Body of pancreas (tissue), 4 donors: ENCODE data around the gene FIBIN. TPM values are rescaled to one million over a fixed set of nuclear protein-coding genes. Genes with fewer than 3 reads are reported as not detected.
A peak's percentile ranks its signal among the peaks of the same experiment; 100 is the strongest.

Source experiments
- ATAC-seq: fragments of 150-250 bp; one replicate; pipeline ENCODE4 v1.9.1; 2016
- DNase-seq, 4 donors: peaks; one replicate each; pipeline ENCODE4 v3.0.0-alpha.2; 2019
- H3K27ac ChIP-seq, 4 donors: fragments of 200-600 bp; sonication (generic); 1 replicate in 3 of 4; 2 replicates in 1 of 4; pipeline versions ENCODE4 v1.5.1 to v1.6.1; 2016 to 2019; ENCODE audit warnings: mild to moderate bottlenecking in 1 of 4, mixed read lengths in 1 of 4, moderate library complexity in 1 of 4
- H3K27me3 ChIP-seq, 2 donors: fragments of 200-600 bp; sonication (generic); one replicate each; pipeline ENCODE4 v1.6.0; 2016; ENCODE audit warnings: mild to moderate bottlenecking in 1 of 2
- H3K36me3 ChIP-seq, 2 donors: fragments of 200-600 bp; sonication (generic); replicated peaks in 1 of 2; 2 replicates each; pipeline ENCODE4 v1.5.1; 2016; ENCODE audit warnings: low read depth in 2 of 2; ENCODE audit not compliant: insufficient read depth in 1 of 2
- H3K4me1 ChIP-seq: fragments of 200-600 bp; sonication (generic); one replicate; pipeline ENCODE4 v1.6.0; 2016
- H3K4me3 ChIP-seq, 2 donors: fragments of 200-600 bp; sonication (generic); 1 replicate in 1 of 2; 2 replicates in 1 of 2; pipeline ENCODE4 v1.5.1; 2016 to 2019
- H3K9me3 ChIP-seq, 3 donors: fragments of 200-600 bp; sonication (generic); 1 replicate in 2 of 3; 2 replicates in 1 of 3; pipeline ENCODE4 v1.5.1; 2016
- CTCF ChIP-seq, 7 experiments: fragments of 450-650 bp in 4 of 7; fragments of 200-600 bp in 3 of 7; sonication (generic) in 3 of 7; IDR thresholded peaks; one replicate each; pipeline ENCODE4 v1.5.1; 2016 to 2019; ENCODE audit warnings: antibody characterized with exemption in 7 of 7
- POLR2A ChIP-seq, 3 donors: fragments of 450-650 bp; IDR thresholded peaks; one replicate each; pipeline ENCODE4 v1.6.1; 2016; ENCODE audit warnings: antibody characterized with exemption in 3 of 3, mild to moderate bottlenecking in 2 of 3
- WGBS, 2 donors: methylation state at CpG; one replicate each; pipeline ENCODE4 v1.1.5; 2017; 5-methylcytosine and 5-hydroxymethylcytosine counted together
- intact Hi-C: fragments of 100-400 bp; cut with DNase I; formaldehyde crosslinking; loops from one replicate; pipeline ENCODE4 v1.15.1; 2023
- total RNA-seq, 2 donors: library from RNA; depleted of rRNA; stranded (reverse); fragments of >200 nt; gene quantifications; one replicate each; pipeline ENCODE4 v1.1.0, GENCODE V29; 2016

The FIBIN gene
- total RNA-seq, 2 donors from 2014 or later: 9.6 to 10.5 TPM

GRCh38 chr11:26985943-26986342 is 8.0 kb upstream of the FIBIN start:
- no peak for ATAC-seq
- H3K27ac ChIP-seq: no peak overlapping the region
- H3K36me3 ChIP-seq: no peaks in the 10 kb centered on the region
- intact Hi-C loops: no loop called here
- WGBS, 2 donors: 76 to 83% methylated on average over 4 of the region's 4 CpGs
- TF ChIP-seq CTCF (IDR thresholded peaks at IDR 0.05) (no peak), POLR2A (IDR thresholded peaks at IDR 0.05) (no peak)
- no peaks in the 10 kb centered on the region for H3K4me1 ChIP-seq
- no peaks in the 10 kb centered on the region for H3K27me3 ChIP-seq
- no peak for DNase-seq
- H3K9me3 ChIP-seq: no peaks in the 10 kb centered on the region
- H3K4me3 ChIP-seq: no peak overlapping the region

- intact Hi-C loops: no loop called here
- TF ChIP-seq CTCF (IDR thresholded peaks at IDR 0.05) (no peak), POLR2A (IDR thresholded peaks at IDR 0.05) (no peak)
- no peak overlapping the region for H3K4me3 ChIP-seq
Observed at GRCh38 chr11:26987272-26987671, 6.6 kb upstream of the FIBIN start.

GRCh38 chr11:26987731-26988130 is 6.2 kb upstream of the FIBIN start:
- H3K4me1 ChIP-seq: no peaks in the 10 kb centered on the region
- no peaks in the 10 kb centered on the region for H3K9me3 ChIP-seq
- H3K36me3 ChIP-seq: no peaks in the 10 kb centered on the region
- ATAC-seq (no peak), DNase-seq (no peak)
- no peak overlapping the region for H3K4me3 ChIP-seq
- intact Hi-C loops: no loop called here
- no peak overlapping the region for H3K27ac ChIP-seq
- H3K27me3 ChIP-seq: no peaks in the 10 kb centered on the region
- TF ChIP-seq CTCF (IDR thresholded peaks at IDR 0.05) (no peak), POLR2A (IDR thresholded peaks at IDR 0.05) (no peak)

More at GRCh38 chr11:26987272-26987671, 6.6 kb upstream of the FIBIN start:
- DNase-seq (no peak), ATAC-seq (no peak)
- H3K9me3 ChIP-seq: no peaks in the 10 kb centered on the region
- no peaks in the 10 kb centered on the region for H3K27me3 ChIP-seq
- 82 to 86% methylated on average over 3 of the region's 3 CpGs for WGBS, 2 donors
- H3K36me3 ChIP-seq: no peaks in the 10 kb centered on the region
- H3K27ac ChIP-seq: no peak overlapping the region
- no peaks in the 10 kb centered on the region for H3K4me1 ChIP-seq

- Histone ChIP-seq H3K9me3 (no peaks in the 10 kb centered on the region), H3K27ac (no peak overlapping the region), H3K27me3 (no peaks in the 10 kb centered on the region), H3K36me3 (no peaks in the 10 kb centered on the region), H3K4me3 (no peak overlapping the region), H3K4me1 (peaks cover 10% of the 10 kb centered on the region)
- DNase-seq: no peak
- TF ChIP-seq CTCF (IDR thresholded peaks at IDR 0.05) (no peak), POLR2A (IDR thresholded peaks at IDR 0.05) (no peak)
- WGBS, 2 donors: 80 to 97% methylated on average over 1 of the region's 1 CpG
- ATAC-seq: peak; percentile 45
- intact Hi-C loops: no loop called here
Observed at GRCh38 chr11:26992031-26992541, 1.8 kb upstream of the FIBIN start.

GRCh38 chr11:26994631-26995095 is 751 bp downstream of the FIBIN start:
- peak in 3 of 4 donors; percentile 15 to 24 (median 16) for DNase-seq

More at GRCh38 chr11:26994631-26995095, 751 bp downstream of the FIBIN start:
- Histone ChIP-seq H3K27ac (peak overlapping the region in 2 of 4 donors; percentile 38 to 56), H3K4me3 (no peak overlapping the region), H3K27me3 (no peaks in the 10 kb centered on the region), H3K9me3 (no peaks in the 10 kb centered on the region), H3K36me3 (no peaks in the 10 kb centered on the region), H3K4me1 (peaks cover 10% of the 10 kb centered on the region)
- TF ChIP-seq CTCF (IDR thresholded peaks at IDR 0.05) (no peak), POLR2A (IDR thresholded peaks at IDR 0.05) (no peak)
- peak; percentile 58 for ATAC-seq
- 25 to 30% methylated on average over 7 to 19 of the region's 19 CpGs for WGBS, 2 donors
- intact Hi-C loops: no loop called here
